NOMO-1 (cell line): ENCODE results near the gene CLBA1.
"Not testable (repeated sequence)": the region's sequence is repeated elsewhere in the genome, so short reads cannot be mapped to it uniquely, and the experiment has no call there.

Source experiments
- DNase-seq, 2 experiments: peaks; one replicate each; lab custom pipeline; 2025; ENCODE audit not compliant: unreplicated experiment in 2 of 2; lab: John Stamatoyannopoulos, UW

The CLBA1 gene

GRCh38 chr14:105021656-105022275 lies 36.2 kb downstream of the CLBA1 start:
- peak; percentile 42 to 64 for DNase-seq

- no peak for DNase-seq
Measured at GRCh38 chr14:105022276-105022670, 36.7 kb downstream of the CLBA1 start.

- no peak for DNase-seq
Measured at GRCh38 chr14:105023144-105023543, 37.6 kb downstream of the CLBA1 start.

- DNase-seq = no peak
Measured at GRCh38 chr14:105023791-105024480, 38.3 kb downstream of the CLBA1 start.

GRCh38 chr14:105025429-105025828 lies 39.8 kb downstream of the CLBA1 start:
- DNase-seq = no peak

- DNase-seq = peak; percentile 50 to 81
Measured at GRCh38 chr14:105026033-105026785, 40.6 kb downstream of the CLBA1 start.

- DNase-seq = no peak
Measured at GRCh38 chr14:105026802-105027563, 41.4 kb downstream of the CLBA1 start.

- DNase-seq = not testable (repeated sequence)
Measured at GRCh38 chr14:105027718-105028117, 42.1 kb downstream of the CLBA1 start.

GRCh38 chr14:105028251-105028927 lies 42.8 kb downstream of the CLBA1 start:
- DNase-seq = no peak

- no peak for DNase-seq
Measured at GRCh38 chr14:105029402-105029801, 43.8 kb downstream of the CLBA1 start.

- no peak for DNase-seq
Measured at GRCh38 chr14:105030194-105030593, 44.6 kb downstream of the CLBA1 start.

- DNase-seq = no peak
Measured at GRCh38 chr14:105030836-105031396, 45.3 kb downstream of the CLBA1 start.

GRCh38 chr14:105032451-105032901 lies 46.9 kb downstream of the CLBA1 start:
- not testable (repeated sequence) for DNase-seq

GRCh38 chr14:105033412-105033900 lies 47.9 kb downstream of the CLBA1 start:
- DNase-seq = not testable (repeated sequence)

GRCh38 chr14:105034315-105035039 lies 48.9 kb downstream of the CLBA1 start:
- no peak for DNase-seq

GRCh38 chr14:105035616-105036015 lies 50.0 kb downstream of the CLBA1 start:
- not testable (repeated sequence) for DNase-seq

- DNase-seq = no peak
Measured at GRCh38 chr14:105039458-105040205, 54.0 kb downstream of the CLBA1 start.
